HUES48 (cell line): ENCODE results near the gene CACTIN.

Experiments
- H3K27ac ChIP-seq: one replicate; pipeline ENCODE4 v1.7.0; 2013; ENCODE audit warnings: low read depth, low read length, inconsistent platforms
- H3K27me3 ChIP-seq: 2 replicates; pipeline ENCODE4 v1.6.1; 2013; ENCODE audit warnings: mild to moderate bottlenecking, low read length; ENCODE audit not compliant: control insufficient read depth, insufficient read depth
- H3K36me3 ChIP-seq: 2 replicates; pipeline ENCODE4 v1.6.1; 2013; ENCODE audit warnings: low read length; ENCODE audit not compliant: control insufficient read depth, insufficient read depth
- H3K4me1 ChIP-seq: 2 replicates; pipeline ENCODE4 v1.6.1; 2013; ENCODE audit warnings: mild to moderate bottlenecking, low read length; ENCODE audit not compliant: control insufficient read depth, insufficient read depth
- H3K4me3 ChIP-seq: 2 replicates; pipeline ENCODE4 v1.5.1; 2013; ENCODE audit warnings: mild to moderate bottlenecking, low read depth, low read length
- H3K9ac ChIP-seq: 2 replicates; pipeline ENCODE4 v1.6.1; 2013; ENCODE audit warnings: mild to moderate bottlenecking, low read depth, low read length, moderate library complexity
- H3K9me3 ChIP-seq: 2 replicates; pipeline ENCODE4 v1.6.1; 2013; ENCODE audit warnings: low read length; ENCODE audit not compliant: control insufficient read depth, insufficient read depth

Gene CACTIN

GRCh38 chr19:3660493-3661219 lies 34.1 kb upstream of the CACTIN start:
- no peaks in the 10 kb centered on the region for H3K4me1 ChIP-seq
- H3K4me3 ChIP-seq, result no peak overlapping the region
- peaks cover 74% of the 10 kb centered on the region for H3K36me3 ChIP-seq
- no peak overlapping the region for H3K27ac ChIP-seq
- H3K9ac ChIP-seq, result no peak overlapping the region
- no peaks in the 10 kb centered on the region for H3K9me3 ChIP-seq
- H3K27me3 ChIP-seq, result no peaks in the 10 kb centered on the region

- H3K27ac ChIP-seq, result no peak overlapping the region
- H3K4me1 ChIP-seq, result no peaks in the 10 kb centered on the region
- no peaks in the 10 kb centered on the region for H3K9me3 ChIP-seq
- peaks cover 70% of the 10 kb centered on the region for H3K36me3 ChIP-seq
- H3K4me3 ChIP-seq, result no peak overlapping the region
- H3K27me3 ChIP-seq, result no peaks in the 10 kb centered on the region
- no peak overlapping the region for H3K9ac ChIP-seq
Observed at GRCh38 chr19:3659746-3660112, 33.1 kb upstream of the CACTIN start.

GRCh38 chr19:3658870-3659745 lies 32.5 kb upstream of the CACTIN start:
- H3K36me3 ChIP-seq, result peaks cover 64% of the 10 kb centered on the region
- H3K4me1 ChIP-seq, result no peaks in the 10 kb centered on the region
- H3K9me3 ChIP-seq, result no peaks in the 10 kb centered on the region
- no peak overlapping the region for H3K27ac ChIP-seq
- no peak overlapping the region for H3K4me3 ChIP-seq
- H3K9ac ChIP-seq, result no peak overlapping the region
- no peaks in the 10 kb centered on the region for H3K27me3 ChIP-seq

DNA sequence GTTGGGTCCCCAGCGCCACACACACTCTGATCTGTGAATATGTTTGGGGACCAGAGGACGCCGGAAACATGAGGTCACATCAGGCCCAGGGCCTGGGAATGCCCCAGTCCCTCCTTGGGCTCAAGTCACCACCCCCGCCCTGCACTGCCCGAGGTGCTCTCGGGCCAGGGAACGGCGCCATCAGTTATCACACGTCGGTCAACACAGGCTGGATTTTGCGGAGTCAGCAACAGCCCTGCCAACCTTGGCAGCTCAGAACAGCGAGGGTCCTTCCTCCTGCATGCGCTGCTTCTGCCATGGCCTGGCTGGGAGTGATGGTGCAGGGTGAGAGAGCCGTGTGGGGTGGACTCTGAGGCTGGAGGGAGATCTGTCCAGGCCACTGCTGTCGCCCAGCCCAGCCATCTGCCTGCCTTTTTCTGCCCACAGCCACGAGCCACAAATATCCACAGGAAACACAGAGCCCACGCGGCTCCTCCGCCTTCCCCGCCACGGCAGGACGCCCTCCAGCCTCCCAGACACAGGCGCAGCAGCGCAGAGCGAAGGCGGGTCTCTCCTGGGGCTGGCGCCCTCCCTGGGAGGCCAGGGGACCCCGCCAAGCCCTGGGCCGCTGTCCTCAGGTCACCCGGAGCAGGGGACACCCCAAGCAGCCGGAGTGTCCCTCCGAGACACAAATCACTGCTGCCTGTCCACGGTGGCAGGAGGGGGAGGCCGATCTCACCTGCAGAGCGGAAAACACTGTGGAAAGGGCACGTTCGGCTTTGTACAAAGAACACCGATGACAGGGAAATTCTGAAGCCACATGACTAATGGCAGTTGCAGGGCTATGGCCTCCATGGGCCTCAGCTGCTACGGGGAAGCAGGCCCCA lies 31.6 kb upstream of the CACTIN start:
- no peaks in the 10 kb centered on the region for H3K27me3 ChIP-seq
- no peak overlapping the region for H3K9ac ChIP-seq
- no peak overlapping the region for H3K27ac ChIP-seq
- H3K4me3 ChIP-seq, result no peak overlapping the region
- no peaks in the 10 kb centered on the region for H3K9me3 ChIP-seq
- H3K4me1 ChIP-seq, result no peaks in the 10 kb centered on the region
- peaks cover 57% of the 10 kb centered on the region for H3K36me3 ChIP-seq

DNA sequence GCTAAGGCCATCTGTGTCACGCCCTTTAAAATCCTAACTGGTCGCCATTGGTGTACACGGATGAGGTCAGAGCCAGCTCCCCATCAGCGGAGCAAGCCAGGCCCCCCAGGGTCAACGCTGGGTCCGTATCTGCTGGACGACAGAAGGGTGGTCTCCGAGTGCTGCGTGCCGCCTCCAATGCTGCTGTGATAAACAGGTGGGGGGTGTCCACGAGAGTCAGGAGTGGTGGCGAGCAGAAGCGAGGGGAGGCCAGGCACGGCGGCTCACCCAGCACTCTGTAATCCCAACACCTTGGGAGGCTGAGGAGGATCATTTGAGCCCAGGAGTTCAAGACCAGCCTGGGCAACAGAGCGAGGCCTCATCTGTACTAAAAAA lies 30.8 kb upstream of the CACTIN start:
- no peak overlapping the region for H3K27ac ChIP-seq
- no peak overlapping the region for H3K4me3 ChIP-seq
- peaks cover 65% of the 10 kb centered on the region for H3K36me3 ChIP-seq
- no peaks in the 10 kb centered on the region for H3K9me3 ChIP-seq
- H3K27me3 ChIP-seq, result no peaks in the 10 kb centered on the region
- H3K9ac ChIP-seq, result no peak overlapping the region
- H3K4me1 ChIP-seq, result no peaks in the 10 kb centered on the region

DNA sequence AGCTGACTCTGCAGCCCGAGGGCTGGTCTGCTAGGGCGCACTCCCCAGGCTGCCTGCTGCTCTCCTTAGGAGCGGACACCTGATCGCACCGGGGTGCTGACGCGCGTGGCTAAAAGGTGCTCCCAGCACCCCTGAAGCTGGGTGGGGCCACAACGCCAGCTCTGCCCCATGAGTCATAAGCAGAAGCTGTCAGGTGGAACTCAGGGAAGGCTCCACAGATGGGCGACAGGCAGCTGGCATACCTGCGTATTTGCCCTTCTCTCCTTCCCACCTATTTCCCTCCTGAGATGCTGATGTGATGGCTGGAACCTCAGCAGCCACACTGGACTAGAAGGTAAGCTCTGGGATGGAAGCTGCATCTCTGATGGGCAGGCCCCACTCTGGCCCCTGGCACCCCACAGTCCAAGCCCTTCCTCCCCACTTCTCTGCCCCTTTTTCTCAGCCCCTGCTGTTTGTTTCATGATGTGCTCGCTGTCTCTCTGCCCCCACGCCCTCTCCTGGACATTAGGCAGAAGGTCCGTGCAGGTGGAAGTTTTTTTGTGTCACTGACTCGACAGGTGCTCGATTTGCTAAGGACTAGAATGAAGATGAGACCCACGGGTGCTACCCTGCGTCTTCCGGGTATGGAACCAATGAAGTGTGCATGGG lies 30.3 kb upstream of the CACTIN start:
- Histone ChIP-seq H3K9ac (no peak overlapping the region), H3K36me3 (peaks cover 61% of the 10 kb centered on the region)

GRCh38 chr19:3656073-3656746 lies 29.6 kb upstream of the CACTIN start:
- Histone ChIP-seq H3K4me3 (no peak overlapping the region), H3K9ac (no peak overlapping the region), H3K36me3 (peaks cover 63% of the 10 kb centered on the region), H3K27me3 (no peaks in the 10 kb centered on the region), H3K9me3 (no peaks in the 10 kb centered on the region), H3K27ac (no peak overlapping the region), H3K4me1 (no peaks in the 10 kb centered on the region)

More for the DNA sequence above, 30.3 kb upstream of the CACTIN start:
- H3K4me1 ChIP-seq, result no peaks in the 10 kb centered on the region
- H3K9me3 ChIP-seq, result no peaks in the 10 kb centered on the region
- no peaks in the 10 kb centered on the region for H3K27me3 ChIP-seq
- no peak overlapping the region for H3K4me3 ChIP-seq
- no peak overlapping the region for H3K27ac ChIP-seq

DNA sequence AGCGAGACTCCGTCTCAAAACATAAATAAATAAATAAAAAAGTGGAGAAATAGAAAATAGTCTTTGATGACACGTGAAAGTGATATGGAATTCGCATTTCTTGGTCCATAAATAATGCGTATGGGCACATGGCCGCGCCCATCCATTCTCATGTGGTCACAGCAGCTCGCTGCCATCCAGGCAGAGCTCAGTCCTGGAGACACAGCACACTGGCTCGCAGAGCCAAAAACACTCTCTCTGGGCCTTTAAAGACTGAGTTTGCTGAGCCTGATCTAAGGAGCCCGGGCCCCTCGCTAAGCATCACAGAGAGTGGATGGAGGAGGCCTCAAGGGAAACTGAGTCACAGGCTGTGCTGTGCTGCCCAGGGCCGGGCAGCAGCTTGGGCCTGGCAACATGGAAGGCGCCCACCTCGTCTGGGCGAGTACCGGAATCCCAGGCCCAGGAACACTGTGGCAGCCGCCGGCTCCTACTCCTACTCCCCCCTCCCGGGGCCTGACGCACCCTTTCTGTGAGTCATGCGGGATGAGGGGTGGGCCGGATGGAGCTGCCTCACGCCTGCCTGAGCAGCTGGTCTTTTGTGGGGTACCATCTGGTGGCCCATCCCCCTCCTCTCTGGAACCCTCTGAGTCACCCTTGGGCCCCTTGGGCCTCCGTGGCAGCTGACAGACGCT lies 28.9 kb upstream of the CACTIN start:
- Histone ChIP-seq H3K4me1 (no peaks in the 10 kb centered on the region), H3K27me3 (no peaks in the 10 kb centered on the region), H3K36me3 (peaks cover 59% of the 10 kb centered on the region), H3K9ac (no peak overlapping the region), H3K27ac (no peak overlapping the region), H3K4me3 (no peak overlapping the region), H3K9me3 (no peaks in the 10 kb centered on the region)

GRCh38 chr19:3653865-3654513 lies 27.4 kb upstream of the CACTIN start:
- no peak overlapping the region for H3K4me3 ChIP-seq
- no peak overlapping the region for H3K9ac ChIP-seq
- no peaks in the 10 kb centered on the region for H3K27me3 ChIP-seq
- no peak overlapping the region for H3K27ac ChIP-seq
- no peaks in the 10 kb centered on the region for H3K4me1 ChIP-seq
- no peaks in the 10 kb centered on the region for H3K9me3 ChIP-seq
- H3K36me3 ChIP-seq, result peaks cover 56% of the 10 kb centered on the region
